OCI-LY1 (cell line): ENCODE measurements around the gene KDM3A.
"Not testable (repeated sequence)": the region's sequence is repeated elsewhere in the genome, so short reads cannot be mapped to it uniquely, and the experiment has no call there.

Source experiments
- H2AFZ ChIP-seq: fragments of 200-600 bp; sonication (generic), shearing (Covaris generic); 2 replicates; pipeline ENCODE4 v1.6.0; 2014; ENCODE audit warnings: antibody characterized with exemption, mild to moderate bottlenecking, low read length
- H3F3A ChIP-seq: fragments of 200-600 bp; sonication (generic), shearing (Covaris generic); 2 replicates; pipeline ENCODE4 v1.6.0; 2014; ENCODE audit warnings: mild to moderate bottlenecking, antibody characterized with exemption, low read length, moderate library complexity; ENCODE audit not compliant: insufficient read depth
- H3K27ac ChIP-seq: fragments of 200-600 bp; sonication (generic); 2 replicates; pipeline ENCODE4 v1.5.1; 2014; ENCODE audit warnings: low read length, mixed run types, mild to moderate bottlenecking, low read depth; ENCODE audit not compliant: poor library complexity, severe bottlenecking
- H3K27me3 ChIP-seq: fragments of 200-600 bp; sonication (generic); 2 replicates; pipeline ENCODE4 v1.6.0; 2014; ENCODE audit warnings: antibody characterized with exemption, mild to moderate bottlenecking, low read length, moderate library complexity; ENCODE audit not compliant: insufficient read depth
- H3K36me3 ChIP-seq: fragments of 200-600 bp; sonication (generic); 2 replicates; pipeline ENCODE4 v1.6.1; 2014; ENCODE audit warnings: mild to moderate bottlenecking, antibody characterized with exemption, low read length, moderate library complexity, mixed read lengths; ENCODE audit not compliant: insufficient read depth
- H3K4me1 ChIP-seq: fragments of 200-600 bp; sonication (generic); 2 replicates; pipeline ENCODE4 v1.5.1; 2014; ENCODE audit warnings: mild to moderate bottlenecking, low read length, moderate library complexity; ENCODE audit not compliant: insufficient read depth, severe bottlenecking
- H3K4me2 ChIP-seq: fragments of 200-600 bp; sonication (generic), shearing (Covaris generic); 2 replicates; pipeline ENCODE4 v1.6.1; 2014; ENCODE audit warnings: low read length
- H3K4me3 ChIP-seq: fragments of 200-600 bp; sonication (generic); 2 replicates; pipeline ENCODE4 v1.5.1; 2014; ENCODE audit warnings: low read length, low read depth, mild to moderate bottlenecking, mixed read lengths; ENCODE audit not compliant: poor library complexity, severe bottlenecking
- H3K79me2 ChIP-seq: fragments of 200-600 bp; shearing (Covaris generic); 2 replicates; pipeline ENCODE4 v1.6.1; 2016; ENCODE audit warnings: mixed run types, low read length, mixed read lengths; ENCODE audit not compliant: insufficient read depth
- H3K9ac ChIP-seq: fragments of 200-600 bp; sonication (generic), shearing (Covaris generic); 2 replicates; pipeline ENCODE4 v1.6.1; 2014; ENCODE audit warnings: mild to moderate bottlenecking, low read length, mixed read lengths
- H3K9me2 ChIP-seq: fragments of 200-600 bp; sonication (generic), shearing (Covaris generic); 2 replicates; pipeline ENCODE4 v1.6.1; 2014; ENCODE audit warnings: low read depth, mild to moderate bottlenecking, low read length, mixed read lengths
- H3K9me3 ChIP-seq: fragments of 200-600 bp; shearing (Covaris generic); 2 replicates; pipeline ENCODE4 v1.6.1; 2014; ENCODE audit warnings: low read length, mixed read lengths
- H4K20me1 ChIP-seq: fragments of 200-600 bp; sonication (generic), shearing (Covaris generic); 2 replicates; pipeline ENCODE4 v1.6.0; 2016; ENCODE audit warnings: mild to moderate bottlenecking, low read length; ENCODE audit not compliant: insufficient read depth
- EZH2 ChIP-seq: fragments of 200-600 bp; sonication (generic), shearing (Covaris generic); IDR thresholded peaks from 2 replicates; pipeline ENCODE4 v1.8.0; 2017; ENCODE audit warnings: borderline replicate concordance, mixed run types, mild to moderate bottlenecking, antibody characterized with exemption, low read length, moderate library complexity, mixed read lengths
- TF ChIP-seq, protein P1 (sequence below): fragments of 200-600 bp; sonication (generic), shearing (Covaris generic); IDR thresholded peaks from 2 replicates; pipeline ENCODE4 v1.5.1; 2017; ENCODE audit warnings: mild to moderate bottlenecking, antibody characterized with exemption, low read length, moderate library complexity, mixed read lengths

KDM3A gene

DNA sequence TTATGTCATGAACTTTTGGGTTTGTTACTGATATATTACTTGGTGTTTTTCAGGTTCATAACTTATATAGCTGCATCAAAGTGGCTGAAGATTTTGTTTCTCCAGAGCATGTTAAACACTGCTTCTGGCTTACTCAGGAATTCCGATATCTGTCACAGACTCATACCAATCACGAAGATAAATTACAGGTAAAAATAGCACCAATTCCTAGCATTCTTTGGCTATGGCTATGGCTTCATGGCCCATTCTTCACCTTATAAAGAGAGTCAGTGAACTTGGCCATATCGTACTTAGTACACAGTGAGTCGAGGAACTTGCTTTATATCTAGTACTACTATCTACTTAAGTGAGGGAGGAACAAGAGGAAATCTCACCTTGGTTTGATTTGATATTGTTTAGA is 49.9 kb downstream of the KDM3A start:
- H3K9ac ChIP-seq = no peak overlapping the region
- H4K20me1 ChIP-seq = no peaks in the 10 kb centered on the region
- H3F3A ChIP-seq = no peaks in the 10 kb centered on the region
- H3K4me2 ChIP-seq = no peak overlapping the region
- TF ChIP-seq, protein P1, sequence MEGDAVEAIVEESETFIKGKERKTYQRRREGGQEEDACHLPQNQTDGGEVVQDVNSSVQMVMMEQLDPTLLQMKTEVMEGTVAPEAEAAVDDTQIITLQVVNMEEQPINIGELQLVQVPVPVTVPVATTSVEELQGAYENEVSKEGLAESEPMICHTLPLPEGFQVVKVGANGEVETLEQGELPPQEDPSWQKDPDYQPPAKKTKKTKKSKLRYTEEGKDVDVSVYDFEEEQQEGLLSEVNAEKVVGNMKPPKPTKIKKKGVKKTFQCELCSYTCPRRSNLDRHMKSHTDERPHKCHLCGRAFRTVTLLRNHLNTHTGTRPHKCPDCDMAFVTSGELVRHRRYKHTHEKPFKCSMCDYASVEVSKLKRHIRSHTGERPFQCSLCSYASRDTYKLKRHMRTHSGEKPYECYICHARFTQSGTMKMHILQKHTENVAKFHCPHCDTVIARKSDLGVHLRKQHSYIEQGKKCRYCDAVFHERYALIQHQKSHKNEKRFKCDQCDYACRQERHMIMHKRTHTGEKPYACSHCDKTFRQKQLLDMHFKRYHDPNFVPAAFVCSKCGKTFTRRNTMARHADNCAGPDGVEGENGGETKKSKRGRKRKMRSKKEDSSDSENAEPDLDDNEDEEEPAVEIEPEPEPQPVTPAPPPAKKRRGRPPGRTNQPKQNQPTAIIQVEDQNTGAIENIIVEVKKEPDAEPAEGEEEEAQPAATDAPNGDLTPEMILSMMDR = no peak
- no peak for TF ChIP-seq EZH2
- no peaks in the 10 kb centered on the region for H3K4me1 ChIP-seq
- no peaks in the 10 kb centered on the region for H3K79me2 ChIP-seq
- no peak overlapping the region for H2AFZ ChIP-seq
- no peaks in the 10 kb centered on the region for H3K9me2 ChIP-seq
- no peaks in the 10 kb centered on the region for H3K27me3 ChIP-seq
- no peak overlapping the region for H3K27ac ChIP-seq
- no peak overlapping the region for H3K4me3 ChIP-seq
- no peaks in the 10 kb centered on the region for H3K9me3 ChIP-seq
- H3K36me3 ChIP-seq = peaks cover 100% of the 10 kb centered on the region

- Histone ChIP-seq H3K36me3 (peaks cover 100% of the 10 kb centered on the region), H3K9me3 (no peaks in the 10 kb centered on the region), H3K27me3 (no peaks in the 10 kb centered on the region), H3K27ac (no peak overlapping the region), H3K79me2 (no peaks in the 10 kb centered on the region), H4K20me1 (no peaks in the 10 kb centered on the region), H2AFZ (no peak overlapping the region), H3K9ac (no peak overlapping the region), H3K4me3 (no peak overlapping the region), H3K4me2 (no peak overlapping the region), H3F3A (no peaks in the 10 kb centered on the region), H3K9me2 (no peaks in the 10 kb centered on the region), H3K4me1 (no peaks in the 10 kb centered on the region)
- TF ChIP-seq EZH2 = no peak
- TF ChIP-seq, protein P1 = no peak
Observed at GRCh38 chr2:86492048-86492453, 50.9 kb downstream of the KDM3A start.

DNA sequence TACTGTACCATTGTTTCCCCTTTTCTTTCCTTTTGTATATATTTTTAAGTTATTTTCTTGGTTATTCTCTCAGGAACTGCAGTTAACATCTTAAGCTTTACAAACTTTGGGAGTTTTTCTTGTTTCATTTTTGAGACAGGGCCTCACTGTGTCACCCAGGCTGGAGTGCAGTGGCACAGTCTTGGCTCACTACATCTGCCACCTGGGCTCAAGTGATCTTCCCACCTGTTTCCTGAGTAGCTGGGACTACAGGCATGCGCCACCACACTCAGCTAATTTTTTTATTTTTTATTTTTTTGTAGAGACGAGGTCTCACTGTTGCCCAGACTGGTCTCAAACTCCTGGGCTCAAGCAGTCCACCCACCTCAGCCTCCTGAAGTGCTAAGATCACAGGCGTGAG is 55.2 kb downstream of the KDM3A start:
- H3K27me3 ChIP-seq, H3K27ac ChIP-seq, H3K4me2 ChIP-seq, H4K20me1 ChIP-seq, H3K4me3 ChIP-seq, H3K4me1 ChIP-seq, H2AFZ ChIP-seq, H3K9ac ChIP-seq, H3K9me2 ChIP-seq, H3F3A ChIP-seq, H3K79me2 ChIP-seq: not testable (repeated sequence)
- Histone ChIP-seq H3K9me3 (peaks cover 10% of the 10 kb centered on the region; the same call in 1 of the 2 replicates), H3K36me3 (peaks cover 95% of the 10 kb centered on the region)

DNA sequence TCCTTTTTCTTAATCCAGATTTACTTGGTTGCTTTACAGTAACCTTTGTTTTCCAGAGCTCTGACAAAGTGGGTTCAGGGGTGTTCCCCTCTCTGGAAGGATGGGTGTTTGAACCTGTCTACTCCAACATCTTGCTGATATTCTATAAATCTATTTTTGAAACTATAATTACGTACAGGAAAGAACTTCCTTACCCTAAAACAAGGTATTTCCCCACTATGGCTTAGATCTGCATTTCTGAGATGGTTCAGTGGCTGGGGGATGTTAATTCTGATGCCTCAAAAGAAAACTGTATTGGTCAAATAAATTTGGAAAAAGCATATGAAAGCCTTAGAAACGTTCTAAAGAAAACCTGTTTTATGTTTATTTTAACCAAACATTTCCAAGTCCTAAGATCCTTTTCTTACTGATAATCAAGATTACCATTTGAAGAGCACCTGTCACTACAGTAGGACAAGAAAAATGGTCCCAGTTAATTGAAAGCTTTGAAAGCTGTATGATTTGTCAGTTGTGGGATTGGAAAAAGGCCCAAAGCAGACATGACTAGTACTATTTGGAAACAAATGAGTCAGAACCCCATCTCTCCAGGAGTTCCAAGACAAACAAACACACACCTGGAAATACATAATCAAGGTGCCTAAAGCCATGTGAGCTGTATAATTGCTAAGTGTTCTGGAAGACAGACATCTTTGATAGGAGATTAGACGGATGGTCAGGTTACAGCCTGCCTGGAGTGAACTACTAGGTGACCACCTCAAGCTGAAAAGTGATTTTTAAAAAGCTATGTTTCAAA is 57.5 kb downstream of the KDM3A start:
- Histone ChIP-seq H3K4me1 (no peaks in the 10 kb centered on the region), H3K9ac (no peak overlapping the region), H3K79me2 (no peaks in the 10 kb centered on the region), H3K4me3 (no peak overlapping the region), H3K27ac (no peak overlapping the region), H3K9me2 (no peaks in the 10 kb centered on the region), H3K27me3 (no peaks in the 10 kb centered on the region), H3K9me3 (peaks cover 10% of the 10 kb centered on the region; the same call in 1 of the 2 replicates), H2AFZ (no peak overlapping the region), H3K4me2 (no peak overlapping the region), H4K20me1 (no peaks in the 10 kb centered on the region), H3K36me3 (peaks cover 78% of the 10 kb centered on the region), H3F3A (no peaks in the 10 kb centered on the region)
- TF ChIP-seq, protein P1 = no peak
- no peak for TF ChIP-seq EZH2
